ENCODE measurements around the gene AATF. TPM values are rescaled to one million over a fixed set of nuclear protein-coding genes. Genes with fewer than 3 reads are reported as not detected.

AATF gene
- polyA plus RNA-seq, 3 donors: 24.3 to 57.9 (median 41.1) TPM

- no peaks in the 10 kb centered on the region for H4K20me1 ChIP-seq (ENCODE audit: insufficient read depth, low read length)
- no peaks in the 10 kb centered on the region for H3K27me3 ChIP-seq (ENCODE audit: control insufficient read depth in 2 of 2, insufficient read depth in 2 of 2, low read length in 2 of 2)
- Mint-ChIP-seq H3K4me3 (no peak overlapping the region), H3K36me3 (peaks cover 26 to 32% of the 10 kb centered on the region in 2 donors), H3K9me3 (peaks cover 0 to 3% (median 0%) of the 10 kb centered on the region in 7 donors), H3K4me1 (peaks cover 21% of the 10 kb centered on the region), H3K27ac (no peak overlapping the region), H3K27me3 (ENCODE audit: low read depth in 3 of 3) (peaks cover 0 to 2% (median 0%) of the 10 kb centered on the region in 3 donors)
- peaks cover 5 to 22% of the 10 kb centered on the region in 2 donors for H3K36me3 ChIP-seq (replicated peaks in 1 of 2; ENCODE audit: control insufficient read depth in 1 of 2, insufficient read depth in 2 of 2, low read length in 2 of 2)
- no peak for DNase-seq
- TF ChIP-seq, protein P1, sequence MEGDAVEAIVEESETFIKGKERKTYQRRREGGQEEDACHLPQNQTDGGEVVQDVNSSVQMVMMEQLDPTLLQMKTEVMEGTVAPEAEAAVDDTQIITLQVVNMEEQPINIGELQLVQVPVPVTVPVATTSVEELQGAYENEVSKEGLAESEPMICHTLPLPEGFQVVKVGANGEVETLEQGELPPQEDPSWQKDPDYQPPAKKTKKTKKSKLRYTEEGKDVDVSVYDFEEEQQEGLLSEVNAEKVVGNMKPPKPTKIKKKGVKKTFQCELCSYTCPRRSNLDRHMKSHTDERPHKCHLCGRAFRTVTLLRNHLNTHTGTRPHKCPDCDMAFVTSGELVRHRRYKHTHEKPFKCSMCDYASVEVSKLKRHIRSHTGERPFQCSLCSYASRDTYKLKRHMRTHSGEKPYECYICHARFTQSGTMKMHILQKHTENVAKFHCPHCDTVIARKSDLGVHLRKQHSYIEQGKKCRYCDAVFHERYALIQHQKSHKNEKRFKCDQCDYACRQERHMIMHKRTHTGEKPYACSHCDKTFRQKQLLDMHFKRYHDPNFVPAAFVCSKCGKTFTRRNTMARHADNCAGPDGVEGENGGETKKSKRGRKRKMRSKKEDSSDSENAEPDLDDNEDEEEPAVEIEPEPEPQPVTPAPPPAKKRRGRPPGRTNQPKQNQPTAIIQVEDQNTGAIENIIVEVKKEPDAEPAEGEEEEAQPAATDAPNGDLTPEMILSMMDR (IDR thresholded peaks at IDR 0.05): no peak
- 92% methylated on average over 2 of the region's 5 CpGs for WGBS (ENCODE audit: insufficient coverage)
- no peak overlapping the region for H2AFZ ChIP-seq (ENCODE audit: insufficient read depth, low read depth, low read length, poor library complexity, severe bottlenecking)
- H3K9ac ChIP-seq (ENCODE audit: insufficient read depth, low read length, poor library complexity, severe bottlenecking): no peak overlapping the region
- H3K4me3 ChIP-seq (replicated peaks in 1 of 3; ENCODE audit: low read depth in 2 of 3, low read length in 3 of 3): no peak overlapping the region
- H3K79me2 ChIP-seq (ENCODE audit: insufficient read depth, low read length): no peaks in the 10 kb centered on the region
- H3K27ac ChIP-seq (ENCODE audit: low read depth in 1 of 2, low read length in 2 of 2): no peak overlapping the region
- intact Hi-C loops (cut with micrococcal nuclease): no loop called here
- H3K4me1 ChIP-seq (ENCODE audit: control insufficient read depth in 1 of 2, insufficient read depth in 2 of 2, low read length in 2 of 2): peaks cover 10 to 19% of the 10 kb centered on the region in 2 donors
- no peak overlapping the region for H3K4me2 ChIP-seq (replicated peaks; ENCODE audit: extremely low read depth, low read length, poor library complexity, severe bottlenecking)
- no peaks in the 10 kb centered on the region for H3K9me3 ChIP-seq (replicated peaks in 1 of 2; ENCODE audit: control insufficient read depth in 1 of 2, insufficient read depth in 1 of 2, low read length in 2 of 2)
Measured at GRCh38 chr17:37084372-37084771, 135.6 kb downstream of the AATF start.

GRCh38 chr17:37086334-37086733 is 137.6 kb downstream of the AATF start:
- Histone ChIP-seq H3K4me3 (replicated peaks in 1 of 3; ENCODE audit: low read depth in 2 of 3, low read length in 3 of 3) (no peak overlapping the region), H3K4me1 (ENCODE audit: control insufficient read depth in 1 of 2, insufficient read depth in 2 of 2, low read length in 2 of 2) (peaks cover 18 to 22% of the 10 kb centered on the region in 2 donors), H3K27me3 (ENCODE audit: control insufficient read depth in 2 of 2, insufficient read depth in 2 of 2, low read length in 2 of 2) (no peaks in the 10 kb centered on the region), H3K36me3 (replicated peaks in 1 of 2; ENCODE audit: control insufficient read depth in 1 of 2, insufficient read depth in 2 of 2, low read length in 2 of 2) (peaks cover 5 to 22% of the 10 kb centered on the region in 2 donors), H3K27ac (ENCODE audit: low read depth in 1 of 2, low read length in 2 of 2) (no peak overlapping the region), H2AFZ (ENCODE audit: insufficient read depth, low read depth, low read length, poor library complexity, severe bottlenecking) (no peak overlapping the region), H3K9me3 (replicated peaks in 1 of 2; ENCODE audit: control insufficient read depth in 1 of 2, insufficient read depth in 1 of 2, low read length in 2 of 2) (no peaks in the 10 kb centered on the region), H3K9ac (ENCODE audit: insufficient read depth, low read length, poor library complexity, severe bottlenecking) (no peak overlapping the region), H3K79me2 (ENCODE audit: insufficient read depth, low read length) (no peaks in the 10 kb centered on the region), H4K20me1 (ENCODE audit: insufficient read depth, low read length) (no peaks in the 10 kb centered on the region), H3K4me2 (replicated peaks; ENCODE audit: extremely low read depth, low read length, poor library complexity, severe bottlenecking) (no peak overlapping the region)
- intact Hi-C loops (cut with micrococcal nuclease): no loop called here
- H3K27me3 Mint-ChIP-seq (ENCODE audit: low read depth in 3 of 3): peaks cover 0 to 2% (median 0%) of the 10 kb centered on the region in 3 donors
- 100% methylated on average over 3 of the region's 3 CpGs for WGBS (ENCODE audit: insufficient coverage)
- DNase-seq: no peak
- no peaks in the 10 kb centered on the region for H3K9me3 Mint-ChIP-seq
- TF ChIP-seq, protein P1 (IDR thresholded peaks at IDR 0.05): no peak
- no peak overlapping the region for H3K27ac Mint-ChIP-seq
- peaks cover 28% of the 10 kb centered on the region for H3K4me1 Mint-ChIP-seq
- no peak overlapping the region for H3K4me3 Mint-ChIP-seq
- H3K36me3 Mint-ChIP-seq: peaks cover 26 to 32% of the 10 kb centered on the region in 2 donors
